Nephron (organoid): ENCODE measurements around the gene UCHL5.

Experiments used
- H3K27ac Mint-ChIP-seq, 3 experiments: 2 replicates each; pipeline ENCODE4 v1.8.0; 2020; ENCODE audit warnings: mixed read lengths in 3 of 3, mild to moderate bottlenecking in 2 of 3, moderate library complexity in 1 of 3
- H3K27me3 Mint-ChIP-seq: 2 replicates; pipeline ENCODE4 v1.8.0; 2021; ENCODE audit warnings: low read depth, mild to moderate bottlenecking, moderate library complexity, mixed read lengths
- H3K36me3 Mint-ChIP-seq: 2 replicates; pipeline ENCODE4 v1.8.0; 2020; ENCODE audit warnings: low read depth, mixed read lengths
- H3K4me1 Mint-ChIP-seq: 2 replicates; pipeline ENCODE4 v1.8.0; 2020; ENCODE audit warnings: mixed read lengths
- H3K4me3 Mint-ChIP-seq, 3 experiments: 2 replicates each; pipeline ENCODE4 v1.8.0; 2020; ENCODE audit warnings: mild to moderate bottlenecking in 3 of 3, mixed read lengths in 3 of 3, moderate library complexity in 2 of 3
- H3K9me3 Mint-ChIP-seq: 2 replicates; pipeline ENCODE4 v1.8.0; 2020; ENCODE audit warnings: mixed read lengths
- TF ChIP-seq, protein P1 (sequence below), 3 experiments: fragments of 200-600 bp; sonication (generic); IDR thresholded peaks; one replicate each; pipeline ENCODE4 v1.5.0; 2021; ENCODE audit warnings: antibody characterized with exemption in 3 of 3; ENCODE audit not compliant: unreplicated experiment in 3 of 3

Gene UCHL5

DNA sequence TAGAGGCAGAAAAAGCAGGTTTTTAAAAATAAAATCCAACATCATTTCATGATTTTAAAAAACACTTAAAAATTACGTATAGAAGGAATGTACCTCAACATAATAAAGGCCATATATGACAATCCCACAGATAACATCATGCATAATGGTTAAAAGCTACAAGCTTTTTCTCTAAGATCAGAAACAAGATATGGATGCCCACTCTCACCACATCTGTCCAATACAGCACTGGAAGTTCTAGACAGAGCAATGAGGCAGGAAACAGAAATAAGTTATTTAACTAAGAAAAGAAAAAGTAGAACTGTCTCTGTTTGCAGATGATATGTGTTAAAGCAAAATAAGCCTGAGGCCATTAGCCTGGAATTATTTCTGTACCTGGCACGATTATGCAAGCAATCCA is 96.3 kb downstream of the UCHL5 start:
- H3K9me3 Mint-ChIP-seq, result peaks cover 3% of the 10 kb centered on the region
- TF ChIP-seq, protein P1, sequence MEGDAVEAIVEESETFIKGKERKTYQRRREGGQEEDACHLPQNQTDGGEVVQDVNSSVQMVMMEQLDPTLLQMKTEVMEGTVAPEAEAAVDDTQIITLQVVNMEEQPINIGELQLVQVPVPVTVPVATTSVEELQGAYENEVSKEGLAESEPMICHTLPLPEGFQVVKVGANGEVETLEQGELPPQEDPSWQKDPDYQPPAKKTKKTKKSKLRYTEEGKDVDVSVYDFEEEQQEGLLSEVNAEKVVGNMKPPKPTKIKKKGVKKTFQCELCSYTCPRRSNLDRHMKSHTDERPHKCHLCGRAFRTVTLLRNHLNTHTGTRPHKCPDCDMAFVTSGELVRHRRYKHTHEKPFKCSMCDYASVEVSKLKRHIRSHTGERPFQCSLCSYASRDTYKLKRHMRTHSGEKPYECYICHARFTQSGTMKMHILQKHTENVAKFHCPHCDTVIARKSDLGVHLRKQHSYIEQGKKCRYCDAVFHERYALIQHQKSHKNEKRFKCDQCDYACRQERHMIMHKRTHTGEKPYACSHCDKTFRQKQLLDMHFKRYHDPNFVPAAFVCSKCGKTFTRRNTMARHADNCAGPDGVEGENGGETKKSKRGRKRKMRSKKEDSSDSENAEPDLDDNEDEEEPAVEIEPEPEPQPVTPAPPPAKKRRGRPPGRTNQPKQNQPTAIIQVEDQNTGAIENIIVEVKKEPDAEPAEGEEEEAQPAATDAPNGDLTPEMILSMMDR (IDR thresholded peaks at IDR 0.05; ENCODE audit: unreplicated experiment in 3 of 3), result no peak
- H3K36me3 Mint-ChIP-seq, result no peaks in the 10 kb centered on the region
- H3K4me1 Mint-ChIP-seq, result peaks cover 14% of the 10 kb centered on the region
- H3K27ac Mint-ChIP-seq, result no peak overlapping the region
- H3K4me3 Mint-ChIP-seq, result no peak overlapping the region
- no peaks in the 10 kb centered on the region for H3K27me3 Mint-ChIP-seq
